Type B pancreatic cell (in vitro differentiated cells): Measurements from ENCODE around the gene PPP1R37. TPM values are rescaled to one million over a fixed set of nuclear protein-coding genes. Genes with fewer than 3 reads are reported as not detected.

Experiments
- DNase-seq: peaks from one replicate; pipeline ENCODE4 v3.0.0; 2021; ENCODE audit warnings: mixed read lengths; ENCODE audit not compliant: unreplicated experiment; ENCODE audit errors: extremely low spot score
- H3K27ac Mint-ChIP-seq: 2 replicates; pipeline ENCODE4 v1.8.0; 2021; ENCODE audit warnings: mild to moderate bottlenecking, mixed read lengths
- H3K27me3 Mint-ChIP-seq: 2 replicates; pipeline ENCODE4 v1.8.0; 2021; ENCODE audit warnings: mixed read lengths
- H3K36me3 Mint-ChIP-seq: 2 replicates; pipeline ENCODE4 v1.8.0; 2021; ENCODE audit warnings: mixed read lengths
- H3K4me1 Mint-ChIP-seq: one replicate; pipeline ENCODE4 v1.8.0; 2021; ENCODE audit warnings: mixed read lengths; ENCODE audit not compliant: unreplicated experiment
- H3K4me3 Mint-ChIP-seq: 2 replicates; pipeline ENCODE4 v1.8.0; 2021; ENCODE audit warnings: mild to moderate bottlenecking, mixed read lengths
- H3K9me3 Mint-ChIP-seq: 2 replicates; pipeline ENCODE4 v1.8.0; 2021; ENCODE audit warnings: mixed read lengths
- total RNA-seq: library from RNA; stranded (reverse); gene quantifications from 2 replicates; pipeline ENCODE4 v1.2.1, GENCODE V29; 2021; ENCODE audit warnings: low replicate concordance
- TF ChIP-seq, protein P1 (sequence below): fragments of 200-600 bp; sonication (generic); conservative IDR thresholded peaks from 2 replicates; pipeline ENCODE4 v1.5.0; 2021; ENCODE audit warnings: antibody characterized with exemption, mild to moderate bottlenecking

Gene PPP1R37
- total RNA-seq, 1 donor from 2014 or later = 44.7 TPM

DNA sequence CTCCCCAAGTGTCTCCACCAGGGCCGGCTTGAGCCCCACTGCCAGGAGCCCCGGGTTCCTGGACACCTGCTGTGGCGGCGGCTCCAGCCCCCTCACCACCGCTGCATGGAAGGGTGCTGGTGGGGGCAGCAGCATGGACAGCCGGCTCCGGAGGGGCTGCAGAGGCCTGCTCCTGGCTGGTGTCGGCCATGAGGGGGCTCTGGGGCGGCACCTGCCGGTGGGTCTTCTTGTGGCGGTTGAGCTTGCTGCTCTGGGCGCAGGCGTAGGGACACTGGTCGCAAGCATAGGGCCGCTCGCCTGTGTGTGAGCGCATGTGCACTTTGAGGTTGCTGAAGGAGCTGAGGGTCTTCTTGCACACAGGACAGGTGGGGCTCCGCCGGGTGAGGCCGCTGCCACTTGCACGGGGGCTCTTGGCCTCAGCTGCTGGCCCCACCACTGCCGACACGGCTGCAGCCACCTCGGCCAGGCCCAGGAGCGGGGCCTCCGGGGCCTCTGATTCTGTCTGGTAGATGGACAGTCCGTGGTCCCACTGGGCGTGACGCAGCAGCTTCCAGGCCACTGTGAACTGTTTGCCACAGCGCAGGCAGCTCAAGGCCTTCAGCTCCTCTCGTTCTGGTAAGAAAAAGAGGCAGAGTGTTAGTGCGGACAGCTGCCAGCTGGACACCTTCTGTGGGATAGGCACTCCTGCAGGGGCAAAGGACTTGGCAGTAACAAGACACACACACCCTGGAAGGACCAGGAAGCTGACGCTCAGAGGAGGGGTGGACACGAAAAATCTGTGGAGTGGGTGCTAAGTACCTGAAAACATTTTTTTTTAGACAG, 20.8 kb upstream of the PPP1R37 start:
- H3K9me3 Mint-ChIP-seq = no peaks in the 10 kb centered on the region
- H3K36me3 Mint-ChIP-seq = peaks cover 5% of the 10 kb centered on the region
- peaks cover 10% of the 10 kb centered on the region for H3K4me1 Mint-ChIP-seq
- no peak overlapping the region for H3K4me3 Mint-ChIP-seq
- DNase-seq = no peak
- TF ChIP-seq, protein P1, sequence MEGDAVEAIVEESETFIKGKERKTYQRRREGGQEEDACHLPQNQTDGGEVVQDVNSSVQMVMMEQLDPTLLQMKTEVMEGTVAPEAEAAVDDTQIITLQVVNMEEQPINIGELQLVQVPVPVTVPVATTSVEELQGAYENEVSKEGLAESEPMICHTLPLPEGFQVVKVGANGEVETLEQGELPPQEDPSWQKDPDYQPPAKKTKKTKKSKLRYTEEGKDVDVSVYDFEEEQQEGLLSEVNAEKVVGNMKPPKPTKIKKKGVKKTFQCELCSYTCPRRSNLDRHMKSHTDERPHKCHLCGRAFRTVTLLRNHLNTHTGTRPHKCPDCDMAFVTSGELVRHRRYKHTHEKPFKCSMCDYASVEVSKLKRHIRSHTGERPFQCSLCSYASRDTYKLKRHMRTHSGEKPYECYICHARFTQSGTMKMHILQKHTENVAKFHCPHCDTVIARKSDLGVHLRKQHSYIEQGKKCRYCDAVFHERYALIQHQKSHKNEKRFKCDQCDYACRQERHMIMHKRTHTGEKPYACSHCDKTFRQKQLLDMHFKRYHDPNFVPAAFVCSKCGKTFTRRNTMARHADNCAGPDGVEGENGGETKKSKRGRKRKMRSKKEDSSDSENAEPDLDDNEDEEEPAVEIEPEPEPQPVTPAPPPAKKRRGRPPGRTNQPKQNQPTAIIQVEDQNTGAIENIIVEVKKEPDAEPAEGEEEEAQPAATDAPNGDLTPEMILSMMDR = no peak
- peaks cover 4% of the 10 kb centered on the region for H3K27me3 Mint-ChIP-seq
- no peak overlapping the region for H3K27ac Mint-ChIP-seq

- peak overlapping the region; percentile 71 for H3K4me3 Mint-ChIP-seq
- peaks cover 10% of the 10 kb centered on the region for H3K4me1 Mint-ChIP-seq
- peaks cover 4% of the 10 kb centered on the region for H3K27me3 Mint-ChIP-seq
- peak overlapping the region; percentile 74 for H3K27ac Mint-ChIP-seq
- H3K36me3 Mint-ChIP-seq = no peaks in the 10 kb centered on the region
- no peak for DNase-seq
- TF ChIP-seq, protein P1 = no peak
- no peaks in the 10 kb centered on the region for H3K9me3 Mint-ChIP-seq
Observed at GRCh38 chr19:45074744-45075300, 18.2 kb upstream of the PPP1R37 start.

- Mint-ChIP-seq H3K27me3 (peaks cover 4% of the 10 kb centered on the region), H3K4me1 (peaks cover 10% of the 10 kb centered on the region), H3K27ac (peak overlapping the region; percentile 41), H3K36me3 (no peaks in the 10 kb centered on the region), H3K9me3 (no peaks in the 10 kb centered on the region), H3K4me3 (peak overlapping the region; percentile 84)
- DNase-seq = no peak
- TF ChIP-seq, protein P1 = no peak
Observed at GRCh38 chr19:45075301-45076028, 17.5 kb upstream of the PPP1R37 start.

GRCh38 chr19:45076029-45076850, 16.7 kb upstream of the PPP1R37 start, which contains the start of gene ZNF296:
Gene ZNF296, minus strand, starts transcription at chr19:45076478. Its CDS starts 105 bp downstream, at chr19:45076373.
- Mint-ChIP-seq H3K36me3 (no peaks in the 10 kb centered on the region), H3K4me1 (peaks cover 10% of the 10 kb centered on the region), H3K27ac (peak within 1 kb of the TSS; percentile 58), H3K27me3 (peaks cover 4% of the 10 kb centered on the region), H3K4me3 (peak within 1 kb of the TSS; percentile 84), H3K9me3 (no peaks in the 10 kb centered on the region)
- DNase-seq = no peak
- TF ChIP-seq, protein P1 = no peak
